OCI-LY7 (cell line): ENCODE measurements around the gene SMPD2. TPM values are rescaled to one million over a fixed set of nuclear protein-coding genes. Genes with fewer than 3 reads are reported as not detected.

ENCODE experiments used
- BruUV-seq: library from RNA; stranded (reverse); fragments of 400-500 nt; replicated peaks from 2 replicates; lab custom pipeline; 2021; lab: Mats Ljungman, UMichigan
- CTCF ChIA-PET: fragments of 300-600 bp; sonication (Branson Sonifier 250); formaldehyde crosslinking; loops from one replicate; lab custom pipeline; 2022; ENCODE audit warnings: antibody characterized with exemption; ENCODE audit not compliant: unreplicated experiment; lab: Charles Lee
- POLR2A ChIA-PET: fragments of 300-600 bp; sonication (Branson Sonifier 250); formaldehyde crosslinking; loops from one replicate; lab custom pipeline; 2022; ENCODE audit warnings: antibody characterized with exemption; lab: Charles Lee
- DNase-seq: peaks from one replicate; pipeline ENCODE4 v3.0.0-alpha.2; 2015; ENCODE audit warnings: low spot score
- H2AFZ ChIP-seq: fragments of 200-600 bp; sonication (generic), shearing (Covaris generic); 2 replicates; pipeline ENCODE4 v1.6.1; 2014; ENCODE audit warnings: mild to moderate bottlenecking, antibody characterized with exemption, low read length, moderate library complexity
- H3K27ac ChIP-seq: fragments of 200-600 bp; sonication (generic); 2 replicates; pipeline ENCODE4 v1.5.1; 2014; ENCODE audit warnings: mixed run types, low read depth, mild to moderate bottlenecking, moderate library complexity, low read length, inconsistent platforms; ENCODE audit not compliant: poor library complexity, severe bottlenecking
- H3K36me3 ChIP-seq: fragments of 200-600 bp; sonication (generic); 2 replicates; pipeline ENCODE4 v1.6.1; 2014; ENCODE audit warnings: mild to moderate bottlenecking, antibody characterized with exemption, low read length, moderate library complexity, mixed read lengths; ENCODE audit not compliant: insufficient read depth
- H3K4me1 ChIP-seq: fragments of 200-600 bp; sonication (generic); 2 replicates; pipeline ENCODE4 v1.5.1; 2014; ENCODE audit warnings: mild to moderate bottlenecking, low read length; ENCODE audit not compliant: insufficient read depth, poor library complexity, severe bottlenecking
- H3K4me2 ChIP-seq: fragments of 200-600 bp; sonication (generic); 2 replicates; pipeline ENCODE4 v1.6.1; 2014; ENCODE audit warnings: mild to moderate bottlenecking, low read length
- H3K4me3 ChIP-seq: fragments of 200-600 bp; sonication (generic); 2 replicates; pipeline ENCODE4 v1.5.1; 2014; ENCODE audit warnings: mild to moderate bottlenecking, low read depth, low read length; ENCODE audit not compliant: poor library complexity, severe bottlenecking
- H3K79me2 ChIP-seq: fragments of 200-600 bp; sonication (generic); 2 replicates; pipeline ENCODE4 v1.6.1; 2016; ENCODE audit warnings: low read depth, mild to moderate bottlenecking, low read length, moderate library complexity, mixed read lengths; ENCODE audit not compliant: insufficient read depth
- H3K9me2 ChIP-seq: fragments of 200-600 bp; sonication (generic); 2 replicates; pipeline ENCODE4 v1.6.1; 2016; ENCODE audit warnings: mild to moderate bottlenecking, low read length, mixed read lengths; ENCODE audit not compliant: insufficient read depth
- H3K9me3 ChIP-seq: fragments of 200-600 bp; sonication (generic); 2 replicates; pipeline ENCODE4 v1.6.1; 2014; ENCODE audit warnings: mild to moderate bottlenecking, mixed run types, low read length, mixed read lengths
- H4K20me1 ChIP-seq: fragments of 200-600 bp; sonication (generic); 2 replicates; pipeline ENCODE4 v1.6.1; 2014; ENCODE audit warnings: mild to moderate bottlenecking, antibody characterized with exemption, low read length, moderate library complexity, mixed read lengths; ENCODE audit not compliant: insufficient read depth
- CTCF ChIP-seq: fragments of 200-600 bp; sonication (generic); conservative IDR thresholded peaks from 2 replicates; pipeline ENCODE4 v1.5.1; 2014; ENCODE audit warnings: mild to moderate bottlenecking, antibody characterized with exemption, low read length, moderate library complexity, mixed read lengths
- EZH2phosphoT487 ChIP-seq: fragments of 200-600 bp; sonication (generic); IDR thresholded peaks from 2 replicates; pipeline ENCODE4 v1.6.1; 2018; ENCODE audit warnings: low read depth, borderline replicate concordance, mild to moderate bottlenecking, mixed run types, antibody characterized with exemption, low read length, moderate library complexity, mixed read lengths
- intact Hi-C: fragments of 100-400 bp; cut with micrococcal nuclease; formaldehyde crosslinking; loops from one replicate; pipeline ENCODE4 v1.10.0; 2022; ENCODE audit not compliant: unreplicated experiment
- total RNA-seq, 2 experiments: library from RNA; depleted of rRNA in 1 of 2; stranded (reverse); fragments of >200 nt in 1 of 2; shearing (Covaris generic) in 1 of 2; gene quantifications; 2 replicates each; pipeline ENCODE4 v1.2.3, GENCODE V29; 2014 to 2022

Gene SMPD2
- total RNA-seq, 2 experiments from 2014 or later: 15.9 to 24.4 TPM

GRCh38 chr6:109486068-109486467 lies 45.5 kb downstream of the SMPD2 start:
- no TSS peak for BruUV-seq
- no peak overlapping the region for H3K4me3 ChIP-seq
- TF ChIP-seq CTCF (no peak), EZH2phosphoT487 (no peak)
- no peak for DNase-seq
- peaks cover 23% of the 10 kb centered on the region for H3K4me1 ChIP-seq
- H3K9me2 ChIP-seq: no peaks in the 10 kb centered on the region
- H4K20me1 ChIP-seq: peaks cover 6% of the 10 kb centered on the region; the same call in 1 of the 2 replicates
- peaks cover 12% of the 10 kb centered on the region for H3K36me3 ChIP-seq
- H3K4me2 ChIP-seq: no peak overlapping the region
- H2AFZ ChIP-seq: no peak overlapping the region
- peaks cover 18% of the 10 kb centered on the region for H3K79me2 ChIP-seq
- CTCF ChIA-PET: no interaction called here
- H3K9me3 ChIP-seq: no peaks in the 10 kb centered on the region
- H3K27ac ChIP-seq: no peak overlapping the region
- intact Hi-C loops: no loop called here
- POLR2A ChIA-PET: interaction anchor here (0.7 to 1.1 kb wide), 2 partner anchors 9 to 49 kb away, joined by 3 read pairs; no protein-coding TSS in a partner anchor

- H3K4me1 ChIP-seq: peaks cover 11% of the 10 kb centered on the region
- POLR2A ChIA-PET: interaction anchor here (0.6 to 1.2 kb wide), 3 partner anchors 25 to 31 kb away, joined by 3 to 5 read pairs (median 3); no protein-coding TSS in a partner anchor
- H3K4me3 ChIP-seq: no peak overlapping the region
- no peak overlapping the region for H3K4me2 ChIP-seq
- no peaks in the 10 kb centered on the region for H3K9me3 ChIP-seq
- H4K20me1 ChIP-seq: no peaks in the 10 kb centered on the region
- H2AFZ ChIP-seq: no peak overlapping the region
- H3K27ac ChIP-seq: no peak overlapping the region
- TF ChIP-seq CTCF (no peak), EZH2phosphoT487 (no peak)
- no peaks in the 10 kb centered on the region for H3K9me2 ChIP-seq
- intact Hi-C loops: no loop called here
- H3K36me3 ChIP-seq: no peaks in the 10 kb centered on the region
- DNase-seq: no peak
- no peaks in the 10 kb centered on the region for H3K79me2 ChIP-seq
- CTCF ChIA-PET: no interaction called here
- no TSS peak for BruUV-seq
Observed at GRCh38 chr6:109488001-109488400, 47.5 kb downstream of the SMPD2 start.

- no peaks in the 10 kb centered on the region for H3K4me1 ChIP-seq
- no peaks in the 10 kb centered on the region for H4K20me1 ChIP-seq
- 0 out of 2 replicates have a peak overlapping the region, but pooled peaks have one; percentile 59 for H2AFZ ChIP-seq
- DNase-seq: no peak
- TF ChIP-seq EZH2phosphoT487 (no peak), CTCF (no peak)
- POLR2A ChIA-PET: interaction anchor here (0.6 to 0.7 kb wide), 2 partner anchors 732 to 1282 kb away, joined by 3 to 4 read pairs; no protein-coding TSS in a partner anchor
- no TSS peak for BruUV-seq
- H3K4me3 ChIP-seq: no peak overlapping the region
- H3K36me3 ChIP-seq: no peaks in the 10 kb centered on the region
- H3K27ac ChIP-seq: no peak overlapping the region
- no peaks in the 10 kb centered on the region for H3K9me3 ChIP-seq
- intact Hi-C loops: no loop called here
- CTCF ChIA-PET: no interaction called here
- no peaks in the 10 kb centered on the region for H3K9me2 ChIP-seq
- no peak overlapping the region for H3K4me2 ChIP-seq
- no peaks in the 10 kb centered on the region for H3K79me2 ChIP-seq
Observed at GRCh38 chr6:109490713-109491112, 50.2 kb downstream of the SMPD2 start.
